ENCODE measurements around the gene GABRR1. TPM values are rescaled to one million over a fixed set of nuclear protein-coding genes. Genes with fewer than 3 reads are reported as not detected.
"Not testable (repeated sequence)": the region's sequence is repeated elsewhere in the genome, so short reads cannot be mapped to it uniquely, and the experiment has no call there.

GABRR1 gene
- total RNA-seq, 1 donor from 2014 or later = not detected

DNA sequence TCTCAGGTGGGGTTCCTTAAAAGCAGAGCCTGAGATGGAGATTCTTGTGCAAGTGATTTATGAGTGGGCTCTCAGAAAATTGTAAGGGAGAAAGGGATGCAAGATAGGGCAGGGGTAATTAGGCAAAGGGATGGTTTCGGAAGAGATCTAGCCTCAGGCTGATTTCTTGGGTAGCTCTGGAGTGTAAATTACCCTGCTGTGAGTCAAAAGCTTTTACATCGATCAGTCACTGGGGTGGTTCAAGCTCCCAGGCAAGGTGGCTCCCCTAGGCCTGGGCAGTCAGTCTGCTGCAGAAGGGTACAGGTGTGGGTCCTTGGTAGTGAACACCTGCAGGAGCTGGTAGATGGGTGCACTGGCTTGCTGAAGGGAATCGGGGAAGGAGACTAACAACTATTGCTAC lies 82.4 kb downstream of the GABRR1 start:
- intact Hi-C loops (cut with DNase I) = no loop called here
- DNase-seq (no peak), ATAC-seq (ENCODE audit: poor library complexity) (no peak)

DNA sequence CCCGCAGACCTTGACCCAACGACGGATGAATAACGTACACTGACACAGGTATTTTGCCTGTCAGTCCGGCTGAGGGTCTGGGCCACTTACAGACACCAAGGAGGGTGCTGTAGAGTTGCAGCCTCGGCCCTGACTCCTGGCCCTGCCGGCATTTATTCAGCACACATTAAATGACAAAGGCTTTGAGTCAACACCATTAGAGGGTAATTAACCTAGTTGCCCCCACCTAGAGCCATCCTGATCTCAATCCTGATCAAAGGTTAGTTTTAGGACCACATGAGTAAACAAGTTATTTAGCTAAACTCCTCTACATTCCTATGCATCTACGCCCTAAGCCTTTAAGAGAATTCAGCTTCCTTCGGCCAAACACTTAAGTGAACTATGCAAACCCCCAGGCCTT lies 83.2 kb downstream of the GABRR1 start:
- no peak for DNase-seq
- intact Hi-C loops (cut with DNase I) = no loop called here
- ATAC-seq (ENCODE audit: poor library complexity) = no peak

DNA sequence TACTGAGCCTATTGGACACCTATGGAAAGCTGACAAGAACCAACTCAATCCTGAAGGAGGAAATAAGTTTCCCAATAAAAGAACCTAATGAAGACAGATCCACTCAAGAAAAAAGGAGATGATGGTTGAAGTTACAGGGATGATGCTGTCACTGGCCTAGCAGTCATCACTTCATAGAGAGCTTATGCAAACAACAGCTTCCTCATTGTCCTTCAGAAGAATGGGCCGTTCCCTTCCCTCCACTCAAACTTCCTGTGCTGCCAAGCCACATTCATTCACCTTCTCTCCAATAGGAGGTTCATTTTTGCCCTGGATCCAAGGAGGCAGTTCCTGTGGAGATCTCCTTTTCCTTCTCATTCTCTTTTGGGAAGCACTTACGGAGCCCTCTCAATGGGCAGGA lies 85.1 kb downstream of the GABRR1 start:
- DNase-seq = no peak
- intact Hi-C loops (cut with DNase I) = no loop called here
- no peak for ATAC-seq (ENCODE audit: poor library complexity)

DNA sequence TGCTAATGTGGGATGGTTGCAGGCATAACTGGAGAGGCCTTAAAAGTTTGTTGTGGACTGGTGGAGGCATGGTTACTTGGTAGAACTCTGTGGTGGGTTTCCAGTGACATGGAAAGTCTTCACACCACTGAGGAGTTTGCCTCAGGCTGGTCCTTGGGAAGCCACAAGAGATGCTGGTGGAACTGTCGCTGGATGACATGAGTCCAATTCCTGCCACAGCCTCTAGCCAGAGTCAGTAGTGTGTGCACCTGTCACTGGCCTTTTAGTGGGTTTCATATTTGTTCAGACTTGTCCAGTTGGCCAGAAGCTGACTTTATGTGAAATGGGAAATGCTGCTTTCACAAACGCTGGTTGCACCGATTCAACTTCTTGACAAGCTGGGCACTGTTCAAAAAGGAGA lies 85.6 kb downstream of the GABRR1 start:
- intact Hi-C loops (cut with DNase I) = no loop called here
- DNase-seq = no peak
- ATAC-seq (ENCODE audit: poor library complexity) = no peak

DNA sequence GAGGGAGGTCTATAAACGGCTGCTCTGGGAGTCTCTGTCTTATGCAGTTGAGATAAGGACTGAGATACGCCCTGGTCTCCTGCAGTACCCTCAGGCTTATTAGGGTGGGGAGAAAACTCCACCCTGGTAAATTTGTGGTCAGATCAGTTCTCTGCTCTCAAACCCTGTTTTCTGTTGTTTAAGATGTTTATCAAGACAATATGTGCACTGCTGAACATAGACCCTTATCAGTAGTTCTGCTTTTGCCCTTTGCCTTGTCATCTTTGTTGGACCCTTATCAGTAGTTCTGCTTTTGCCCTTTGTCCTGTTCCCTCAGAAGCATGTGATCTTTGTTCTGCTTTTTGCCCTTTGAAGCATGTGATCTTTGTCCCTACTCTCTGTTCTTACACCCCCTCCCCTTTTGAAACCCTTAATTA lies 88.9 kb downstream of the GABRR1 start:
- DNase-seq; intact Hi-C loops (cut with DNase I); ATAC-seq (ENCODE audit: poor library complexity): not testable (repeated sequence)

Other genes with a start within 250 kb of the GABRR1 start
- 121 TPM for gene PNRC1, start 136.6 kb downstream of the GABRR1 start, total RNA-seq
- gene SRSF12, start 99.3 kb downstream of the GABRR1 start, total RNA-seq = not detected
- 11.1 TPM for gene PM20D2, start 71.3 kb downstream of the GABRR1 start, total RNA-seq
- gene GABRR2, start 97.9 kb upstream of the GABRR1 start, total RNA-seq = 0.54 TPM
- gene UBE2J1, start 135.4 kb upstream of the GABRR1 start, total RNA-seq = 11.9 TPM
- 130 TPM for gene RRAGD, start 194.9 kb upstream of the GABRR1 start, total RNA-seq
- gene ANKRD6, start 215.8 kb upstream of the GABRR1 start, total RNA-seq = 15.0 TPM

All from Right ventricle myocardium superior (tissue), 1 donor.